Colonic mucosa (tissue), 4 donors: Measurements from ENCODE around the gene SKAP1. TPM values are rescaled to one million over a fixed set of nuclear protein-coding genes. Genes with fewer than 3 reads are reported as not detected.

Source experiments
- DNase-seq: peaks from one replicate; pipeline ENCODE4 v3.0.0-alpha.2; 2020
- H3K27ac ChIP-seq: fragments of 200-600 bp; one replicate; pipeline ENCODE4 v1.8.0; 2021
- H3K27me3 ChIP-seq: fragments of 200-600 bp; one replicate; pipeline ENCODE4 v1.8.0; 2021
- H3K36me3 ChIP-seq: fragments of 200-600 bp; one replicate; pipeline ENCODE4 v1.8.0; 2021
- H3K4me1 ChIP-seq: fragments of 200-600 bp; one replicate; pipeline ENCODE4 v1.8.0; 2021; ENCODE audit warnings: mild to moderate bottlenecking
- H3K4me3 ChIP-seq: fragments of 200-600 bp; one replicate; pipeline ENCODE4 v1.8.0; 2021
- H3K9ac ChIP-seq, 2 donors: one replicate each; pipeline ENCODE4 v1.7.0; 2013; ENCODE audit warnings: control low read depth in 2 of 2, low read depth in 2 of 2, low read length in 2 of 2
- H3K9me3 ChIP-seq: fragments of 200-600 bp; one replicate; pipeline ENCODE4 v1.8.0; 2021
- intact Hi-C: fragments of 100-400 bp; cut with DNase I; formaldehyde crosslinking; loops from one replicate; pipeline ENCODE4 v1.14.1; 2022
- total RNA-seq, 2 donors: library from RNA; stranded (reverse); fragmentation: NEBNext Ultra II Directional in 1 of 2; extraction: Animal tissue kit (Norgen Biotek cat#: 25700) in 1 of 2; gene quantifications; one replicate each; pipeline ENCODE4 v1.2.1, GENCODE V29; 2021
- TF ChIP-seq, protein P1 (sequence below): fragments of 200-600 bp; IDR thresholded peaks from one replicate; pipeline ENCODE4 v1.8.0; 2022; ENCODE audit warnings: antibody characterized with exemption, mild to moderate bottlenecking
- donor health status: healthy.
- donor health status: DM: no; HTN: no; CAD: no.
- donor health status: DM: no; HTN: no; CAD: no.

The SKAP1 gene
- total RNA-seq, 2 donors from 2014 or later: 1.2 to 2.1 TPM

DNA sequence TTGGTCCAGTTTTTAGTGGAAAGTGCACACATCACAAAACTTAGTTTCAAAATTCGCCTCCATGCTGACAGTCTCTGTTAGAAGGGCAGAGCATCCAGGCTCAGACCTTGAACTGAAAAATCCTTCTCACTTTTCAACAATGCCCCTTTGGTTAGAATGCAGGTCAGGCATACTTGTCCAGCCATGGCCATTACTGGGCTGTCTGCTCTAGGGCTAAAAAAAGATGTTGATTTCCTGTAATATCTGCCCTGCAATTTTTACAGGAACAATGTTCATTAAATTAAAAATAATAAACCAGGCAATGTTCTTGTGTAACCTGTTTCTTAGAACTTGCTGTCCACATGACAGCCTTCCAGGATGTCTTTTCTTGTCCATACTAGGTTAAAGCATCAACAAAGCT is 200.1 kb downstream of the SKAP1 start:
- no peak overlapping the region for H3K27ac ChIP-seq
- H3K27me3 ChIP-seq: no peaks in the 10 kb centered on the region
- TF ChIP-seq, protein P1, sequence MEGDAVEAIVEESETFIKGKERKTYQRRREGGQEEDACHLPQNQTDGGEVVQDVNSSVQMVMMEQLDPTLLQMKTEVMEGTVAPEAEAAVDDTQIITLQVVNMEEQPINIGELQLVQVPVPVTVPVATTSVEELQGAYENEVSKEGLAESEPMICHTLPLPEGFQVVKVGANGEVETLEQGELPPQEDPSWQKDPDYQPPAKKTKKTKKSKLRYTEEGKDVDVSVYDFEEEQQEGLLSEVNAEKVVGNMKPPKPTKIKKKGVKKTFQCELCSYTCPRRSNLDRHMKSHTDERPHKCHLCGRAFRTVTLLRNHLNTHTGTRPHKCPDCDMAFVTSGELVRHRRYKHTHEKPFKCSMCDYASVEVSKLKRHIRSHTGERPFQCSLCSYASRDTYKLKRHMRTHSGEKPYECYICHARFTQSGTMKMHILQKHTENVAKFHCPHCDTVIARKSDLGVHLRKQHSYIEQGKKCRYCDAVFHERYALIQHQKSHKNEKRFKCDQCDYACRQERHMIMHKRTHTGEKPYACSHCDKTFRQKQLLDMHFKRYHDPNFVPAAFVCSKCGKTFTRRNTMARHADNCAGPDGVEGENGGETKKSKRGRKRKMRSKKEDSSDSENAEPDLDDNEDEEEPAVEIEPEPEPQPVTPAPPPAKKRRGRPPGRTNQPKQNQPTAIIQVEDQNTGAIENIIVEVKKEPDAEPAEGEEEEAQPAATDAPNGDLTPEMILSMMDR: no peak
- H3K36me3 ChIP-seq: no peaks in the 10 kb centered on the region
- no peaks in the 10 kb centered on the region for H3K4me1 ChIP-seq
- H3K9ac ChIP-seq: no peak overlapping the region
- DNase-seq: no peak
- intact Hi-C loops: loop anchor here (10.0 kb wide), 1 partner anchor 65 kb away; no protein-coding TSS in a partner anchor
- no peak overlapping the region for H3K4me3 ChIP-seq
- H3K9me3 ChIP-seq: no peaks in the 10 kb centered on the region

DNA sequence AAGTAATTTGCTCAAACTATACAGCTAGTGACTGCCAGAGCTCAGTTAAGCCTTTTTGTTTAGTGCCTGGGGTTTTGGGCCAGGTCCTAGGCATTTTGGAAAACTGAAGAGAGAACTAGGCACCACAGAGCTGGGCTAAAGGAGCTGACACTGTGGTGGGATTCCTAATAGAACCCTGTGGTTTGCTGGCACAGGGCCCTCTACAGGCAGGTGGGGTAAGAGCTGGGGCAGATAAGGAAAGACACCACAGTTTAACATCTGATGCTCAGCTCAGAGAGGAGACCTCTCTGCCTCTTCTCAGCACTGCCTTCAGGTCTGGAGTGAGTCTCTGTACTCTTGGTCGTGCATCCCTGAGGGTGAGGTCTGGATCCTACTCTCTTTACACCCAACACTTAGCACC is 201.3 kb downstream of the SKAP1 start:
- no peak for DNase-seq
- H3K4me1 ChIP-seq: no peaks in the 10 kb centered on the region
- H3K36me3 ChIP-seq: no peaks in the 10 kb centered on the region
- intact Hi-C loops: no loop called here
- no peaks in the 10 kb centered on the region for H3K27me3 ChIP-seq
- no peak overlapping the region for H3K4me3 ChIP-seq
- no peak overlapping the region for H3K9ac ChIP-seq
- H3K27ac ChIP-seq: no peak overlapping the region
- H3K9me3 ChIP-seq: no peaks in the 10 kb centered on the region
- TF ChIP-seq, protein P1: no peak

DNA sequence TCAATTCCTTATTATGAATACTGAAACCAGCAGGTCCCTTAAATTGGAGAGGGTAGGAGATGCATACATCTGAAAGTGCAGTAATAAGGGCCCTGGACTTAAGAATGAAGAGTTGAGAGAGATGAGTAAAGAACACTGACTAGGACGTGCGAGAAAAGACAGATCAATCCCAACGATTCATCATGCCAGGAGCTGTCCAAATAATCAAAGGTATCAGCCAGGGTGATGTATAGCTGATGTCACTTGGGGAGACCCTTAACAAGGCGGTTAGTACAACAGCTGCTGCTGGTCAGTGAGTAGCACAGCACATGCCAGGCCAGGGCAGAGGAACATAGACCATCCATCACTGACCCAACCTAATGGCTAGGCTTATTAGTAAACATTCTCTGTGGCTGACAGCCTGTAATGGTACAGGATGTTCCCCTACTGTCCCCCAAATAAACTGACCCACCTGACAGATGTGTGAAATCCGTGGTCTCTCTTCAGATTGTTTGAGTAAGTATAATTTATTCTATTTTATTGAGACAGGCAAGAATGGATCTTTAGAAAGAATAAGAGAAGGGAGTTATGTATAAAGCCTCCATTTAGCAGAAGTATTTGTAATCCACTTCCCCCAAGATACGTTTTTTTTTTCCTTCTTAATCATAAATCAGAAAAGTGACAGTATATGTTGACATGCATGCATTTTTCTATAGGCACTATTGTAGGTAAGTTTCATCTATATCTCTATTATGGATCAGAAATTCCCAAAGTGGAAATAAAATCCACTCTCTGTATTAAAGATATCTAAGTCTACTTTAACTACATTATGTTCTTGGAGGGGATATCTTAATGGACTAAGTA is 204.1 kb downstream of the SKAP1 start:
- TF ChIP-seq, protein P1: no peak
- Histone ChIP-seq H3K4me3 (no peak overlapping the region), H3K9ac (no peak overlapping the region), H3K36me3 (no peaks in the 10 kb centered on the region), H3K27me3 (no peaks in the 10 kb centered on the region), H3K27ac (no peak overlapping the region), H3K9me3 (no peaks in the 10 kb centered on the region), H3K4me1 (no peaks in the 10 kb centered on the region)
- DNase-seq: no peak
- intact Hi-C loops: no loop called here

DNA sequence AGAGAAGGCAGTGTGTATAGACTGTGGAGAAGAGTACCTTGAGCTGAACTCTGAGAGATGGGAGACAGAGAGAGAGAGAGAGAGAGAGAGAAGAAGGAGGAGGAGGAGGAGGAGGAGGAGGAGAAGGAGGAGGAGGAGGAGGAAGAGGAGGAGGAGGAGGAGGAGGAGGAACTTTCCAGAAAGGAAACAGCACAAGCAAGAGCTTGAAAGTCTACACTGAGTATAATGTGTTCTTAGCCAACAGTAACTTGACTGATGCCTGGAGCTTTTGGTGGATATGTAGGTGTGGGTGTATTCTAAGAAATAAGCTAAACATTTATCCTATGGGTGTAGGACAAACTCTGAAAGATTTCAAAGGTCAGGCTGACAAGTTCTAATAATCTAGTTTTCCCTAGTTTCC is 206.1 kb downstream of the SKAP1 start:
- TF ChIP-seq, protein P1: no peak
- no peaks in the 10 kb centered on the region for H3K27me3 ChIP-seq
- H3K27ac ChIP-seq: no peak overlapping the region
- no peak for DNase-seq
- H3K4me3 ChIP-seq: no peak overlapping the region
- no peaks in the 10 kb centered on the region for H3K36me3 ChIP-seq
- no peaks in the 10 kb centered on the region for H3K4me1 ChIP-seq
- H3K9me3 ChIP-seq: no peaks in the 10 kb centered on the region
- intact Hi-C loops: no loop called here
- H3K9ac ChIP-seq: no peak overlapping the region

DNA sequence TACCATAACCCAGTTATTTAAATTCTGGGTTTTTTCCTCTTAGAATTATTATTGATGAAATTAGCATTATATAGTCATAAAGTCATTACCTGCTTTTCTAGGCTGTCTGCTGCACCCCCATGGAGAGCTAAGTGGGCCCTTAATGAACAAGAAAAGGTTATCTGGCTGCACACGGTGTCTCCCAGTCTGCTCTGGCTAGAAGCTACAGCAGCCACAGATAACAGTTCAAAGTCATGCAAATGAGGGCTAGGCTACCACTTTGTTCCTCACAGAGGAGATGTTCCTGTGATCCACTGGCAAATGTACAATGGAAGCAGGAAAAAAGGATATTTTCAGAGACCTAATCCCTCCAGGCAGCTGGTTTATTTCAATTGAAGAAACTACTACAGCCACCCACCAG is 210.4 kb downstream of the SKAP1 start:
- TF ChIP-seq, protein P1: no peak
- H3K27me3 ChIP-seq: no peaks in the 10 kb centered on the region

More for the DNA sequence above, 210.4 kb downstream of the SKAP1 start:
- no peaks in the 10 kb centered on the region for H3K4me1 ChIP-seq
- DNase-seq: no peak
- no peak overlapping the region for H3K27ac ChIP-seq
- H3K4me3 ChIP-seq: no peak overlapping the region
- no peaks in the 10 kb centered on the region for H3K9me3 ChIP-seq
- no peak overlapping the region for H3K9ac ChIP-seq
- no peaks in the 10 kb centered on the region for H3K36me3 ChIP-seq
- intact Hi-C loops: loop anchor here (10.0 kb wide), 1 partner anchor 155 kb away; no protein-coding TSS in a partner anchor
